GM23338 (cell line): ENCODE data around the gene CHRDL2. TPM values are rescaled to one million over a fixed set of nuclear protein-coding genes. Genes with fewer than 3 reads are reported as not detected.

ENCODE experiments used
- ATAC-seq: fragments of 200-7000 bp; cut with Tn5 transposase; 3 replicates; pipeline ENCODE4 v1.9.1; 2020
- DNase-seq: peaks from one replicate; pipeline ENCODE4 v3.0.0-alpha.2; 2015; ENCODE audit warnings: low spot score
- H2AFZ ChIP-seq: fragments of 200-600 bp; sonication (generic); 2 replicates; pipeline ENCODE4 v1.8.0; 2016; ENCODE audit warnings: antibody characterized with exemption, mild to moderate bottlenecking, moderate library complexity
- H3F3A ChIP-seq: fragments of 200-600 bp; sonication (generic); replicated peaks from 2 replicates; pipeline ENCODE4 v1.8.0; 2017; ENCODE audit warnings: antibody characterized with exemption, mixed run types, low read depth
- H3K27ac ChIP-seq: fragments of 200-600 bp; sonication (generic); 2 replicates; pipeline ENCODE4 v1.6.1; 2016; ENCODE audit warnings: low read depth
- H3K27me3 ChIP-seq: fragments of 200-600 bp; sonication (generic); 2 replicates; pipeline ENCODE4 v1.8.0; 2016; ENCODE audit warnings: mild to moderate bottlenecking, mixed run types, moderate library complexity; ENCODE audit not compliant: insufficient read depth
- H3K36me3 ChIP-seq: fragments of 200-600 bp; sonication (generic); 2 replicates; pipeline ENCODE4 v1.8.0; 2016; ENCODE audit warnings: mild to moderate bottlenecking; ENCODE audit not compliant: insufficient read depth
- H3K4me1 ChIP-seq: fragments of 200-600 bp; sonication (generic); 2 replicates; pipeline ENCODE4 v1.8.0; 2016; ENCODE audit warnings: mild to moderate bottlenecking, moderate library complexity; ENCODE audit not compliant: insufficient read depth
- H3K4me2 ChIP-seq: fragments of 200-600 bp; sonication (generic); 2 replicates; pipeline ENCODE4 v1.7.1; 2017; ENCODE audit warnings: mixed run types
- H3K4me3 ChIP-seq: fragments of 200-600 bp; sonication (generic); 2 replicates; pipeline ENCODE4 v1.6.1; 2016; ENCODE audit warnings: mixed run types
- H3K79me2 ChIP-seq: fragments of 200-600 bp; sonication (generic); replicated peaks from 2 replicates; pipeline ENCODE4 v1.8.0; 2017; ENCODE audit warnings: mild to moderate bottlenecking; ENCODE audit not compliant: insufficient read depth
- H3K9me2 ChIP-seq: fragments of 200-600 bp; sonication (generic); 2 replicates; pipeline ENCODE4 v1.8.0; 2017; ENCODE audit not compliant: insufficient read depth
- H4K20me1 ChIP-seq: fragments of 200-600 bp; sonication (generic); replicated peaks from 2 replicates; pipeline ENCODE4 v1.8.0; 2017; ENCODE audit warnings: mild to moderate bottlenecking; ENCODE audit not compliant: insufficient read depth
- H3K27ac Mint-ChIP-seq: 2 replicates; pipeline ENCODE4 v1.8.0; 2020; ENCODE audit warnings: inconsistent platforms, mild to moderate bottlenecking, moderate library complexity, mixed read lengths
- H3K27me3 Mint-ChIP-seq: 3 replicates; pipeline ENCODE4 v1.8.0; 2022; ENCODE audit warnings: low read depth, mild to moderate bottlenecking, moderate library complexity, mixed read lengths, inconsistent platforms; ENCODE audit not compliant: insufficient read depth, poor library complexity
- H3K36me3 Mint-ChIP-seq: 3 replicates; pipeline ENCODE4 v1.8.0; 2021; ENCODE audit warnings: low read depth, mild to moderate bottlenecking, inconsistent platforms, moderate library complexity, mixed read lengths
- H3K4me1 Mint-ChIP-seq: 3 replicates; pipeline ENCODE4 v1.8.0; 2020; ENCODE audit warnings: mild to moderate bottlenecking, inconsistent platforms, mixed read lengths
- H3K4me3 Mint-ChIP-seq: 3 replicates; pipeline ENCODE4 v1.8.0; 2021; ENCODE audit warnings: moderate library complexity, mild to moderate bottlenecking, inconsistent platforms, mixed read lengths
- H3K9me3 Mint-ChIP-seq: 3 replicates; pipeline ENCODE4 v1.8.0; 2020; ENCODE audit warnings: moderate library complexity, mild to moderate bottlenecking, inconsistent platforms, mixed read lengths
- CREB1 ChIP-seq: fragments of 250-450 bp; sonication (Bioruptor Pico); IDR thresholded peaks from 2 replicates; pipeline ENCODE4 v1.5.0; 2020; ENCODE audit warnings: low read depth, mild to moderate bottlenecking, moderate library complexity
- CTCF ChIP-seq, 2 experiments: fragments of 200-600 bp in 1 of 2; sonication (generic) in 1 of 2; conservative IDR thresholded peaks; 2 replicates each; pipeline versions ENCODE4 v1.5.1 to v1.6.1; 2016 to 2017; ENCODE audit warnings: antibody characterized with exemption in 2 of 2, low read depth in 2 of 2, mild to moderate bottlenecking in 2 of 2, moderate library complexity in 1 of 2
- ETS1 ChIP-seq: IDR thresholded peaks from 2 replicates; pipeline ENCODE4 v1.6.1; 2016; ENCODE audit warnings: antibody characterized with exemption
- EZH2phosphoT487 ChIP-seq: fragments of 200-600 bp; sonication (generic); IDR thresholded peaks from one replicate; pipeline ENCODE4 v1.8.1; 2018; ENCODE audit warnings: antibody characterized with exemption; ENCODE audit not compliant: unreplicated experiment
- JUNB ChIP-seq: IDR thresholded peaks from one replicate; pipeline ENCODE4 v1.6.1; 2016; ENCODE audit warnings: antibody characterized with exemption; ENCODE audit not compliant: unreplicated experiment
- NANOG ChIP-seq: IDR thresholded peaks from 2 replicates; pipeline ENCODE4 v1.6.1; 2016; ENCODE audit warnings: antibody characterized with exemption, borderline replicate concordance
- POLR2AphosphoS5 ChIP-seq: IDR thresholded peaks from 2 replicates; pipeline ENCODE4 v1.6.1; 2016; ENCODE audit warnings: antibody characterized with exemption, low read depth
- REST ChIP-seq: IDR thresholded peaks from one replicate; pipeline ENCODE4 v1.6.1; 2018; ENCODE audit warnings: antibody characterized with exemption; ENCODE audit not compliant: unreplicated experiment
- STAT1 ChIP-seq: IDR thresholded peaks from one replicate; pipeline ENCODE4 v1.6.1; 2016; ENCODE audit warnings: antibody characterized with exemption; ENCODE audit not compliant: unreplicated experiment
- ZNF114 ChIP-seq: fragments of 250-450 bp; sonication (Bioruptor Pico); IDR thresholded peaks from 2 replicates; pipeline ENCODE4 v1.5.0; 2020; ENCODE audit warnings: mild to moderate bottlenecking, moderate library complexity
- ZNF331 ChIP-seq: fragments of 250-450 bp; sonication (Bioruptor Pico); IDR thresholded peaks from 2 replicates; pipeline ENCODE4 v1.5.0; 2020; ENCODE audit warnings: low read depth, mild to moderate bottlenecking, moderate library complexity
- polyA plus RNA-seq: library from polyadenylated mRNA; unstranded; fragments of >200 nt; fragmentation: Nextera tagmentation; extraction: Ambion mirVana; gene quantifications from 2 replicates; pipeline ENCODE4 v1.2.1, GENCODE V29; 2016
- total RNA-seq: library from RNA; depleted of rRNA; stranded (reverse); fragments of >200 nt; shearing (Covaris generic); gene quantifications from 2 replicates; pipeline ENCODE4 v1.2.3, GENCODE V29; 2014

CHRDL2 gene
- total and polyA plus RNA-seq, 2 experiments from 2014 or later = 0.21 TPM; not detected in 1

- ATAC-seq (no peak), DNase-seq (no peak)
- Histone ChIP-seq H3K27me3 (no peaks in the 10 kb centered on the region), H3K79me2 (no peaks in the 10 kb centered on the region), H3K36me3 (no peaks in the 10 kb centered on the region), H3K27ac (no peak overlapping the region), H3K4me1 (no peaks in the 10 kb centered on the region), H3K4me2 (no peak overlapping the region), H3K9me2 (0 out of 2 replicates have a peak, but pooled peaks cover 9% of the 10 kb centered on the region), H4K20me1 (peaks cover 3% of the 10 kb centered on the region; the same call in 1 of the 2 replicates), H3K4me3 (no peak overlapping the region), H2AFZ (no peak overlapping the region), H3F3A (no peaks in the 10 kb centered on the region)
- H3K27me3 Mint-ChIP-seq = no peaks in the 10 kb centered on the region
- H3K9me3 Mint-ChIP-seq = no peaks in the 10 kb centered on the region
- no peak overlapping the region for H3K27ac Mint-ChIP-seq
- H3K4me1 Mint-ChIP-seq = peaks cover 2% of the 10 kb centered on the region; the same call in 1 of the 3 replicates
- no peak overlapping the region for H3K4me3 Mint-ChIP-seq
- TF ChIP-seq ZNF331 = no peak
- TF ChIP-seq STAT1 = no peak
- no peak for TF ChIP-seq CTCF (conservative IDR thresholded peaks at IDR 0.05; ENCODE audit: low read depth in 2 of 2)
- TF ChIP-seq ETS1 = no peak
- TF ChIP-seq REST = no peak
- TF ChIP-seq CREB1 (CRISPR knock-in tag) = no peak
- peaks cover 14% of the 10 kb centered on the region; the same call in 2 of the 3 replicates for H3K36me3 Mint-ChIP-seq
Measured at GRCh38 chr11:74650498-74650897, 80.7 kb downstream of the CHRDL2 start.

GRCh38 chr11:74648894-74649293, 82.3 kb downstream of the CHRDL2 start:
- Histone ChIP-seq H3K36me3 (no peaks in the 10 kb centered on the region), H3K27ac (no peak overlapping the region), H3K4me3 (no peak overlapping the region), H3K9me2 (0 out of 2 replicates have a peak, but pooled peaks cover 5% of the 10 kb centered on the region), H3K79me2 (no peaks in the 10 kb centered on the region), H3K4me2 (no peak overlapping the region), H3K27me3 (no peaks in the 10 kb centered on the region), H2AFZ (no peak overlapping the region), H3K4me1 (no peaks in the 10 kb centered on the region), H4K20me1 (peaks cover 3% of the 10 kb centered on the region; the same call in 1 of the 2 replicates), H3F3A (no peaks in the 10 kb centered on the region)
- Mint-ChIP-seq H3K27me3 (no peaks in the 10 kb centered on the region), H3K36me3 (peaks cover 12% of the 10 kb centered on the region; the same call in 2 of the 3 replicates), H3K4me1 (peaks cover 2% of the 10 kb centered on the region; the same call in 1 of the 3 replicates), H3K4me3 (no peak overlapping the region), H3K9me3 (no peaks in the 10 kb centered on the region), H3K27ac (no peak overlapping the region)
- ATAC-seq (no peak), DNase-seq (no peak)
- TF ChIP-seq ETS1 (no peak), NANOG (no peak), POLR2AphosphoS5 (no peak), JUNB (no peak), CTCF (conservative IDR thresholded peaks at IDR 0.05; ENCODE audit: low read depth in 2 of 2) (no peak), ZNF114 (CRISPR knock-in tag) (no peak), ZNF331 (no peak), EZH2phosphoT487 (no peak), STAT1 (no peak)
